GM18867 (cell line): ENCODE measurements around the gene NEDD4L.
"Not testable (repeated sequence)": the region's sequence is repeated elsewhere in the genome, so short reads cannot be mapped to it uniquely, and the experiment has no call there.

Source experiments
- ATAC-seq: cut with Tn5 transposase; IDR thresholded peaks from one replicate; pipeline ENCODE4 v1.9.1; 2021; ENCODE audit warnings: mild to moderate bottlenecking, moderate library complexity; ENCODE audit not compliant: unreplicated experiment

Gene NEDD4L

GRCh38 chr18:58144671-58145285 lies 100.8 kb downstream of the NEDD4L start:
- ATAC-seq, result no peak

- ATAC-seq, result no peak
These were observed 102.1 kb downstream of the NEDD4L start for GRCh38 chr18:58146099-58146498.

GRCh38 chr18:58148954-58149471 lies 105.0 kb downstream of the NEDD4L start:
- ATAC-seq, result peak; percentile 84

- no peak for ATAC-seq
These were observed 106.7 kb downstream of the NEDD4L start for GRCh38 chr18:58150772-58151171.

- no peak for ATAC-seq
These were observed 108.2 kb downstream of the NEDD4L start for GRCh38 chr18:58152216-58152615.

GRCh38 chr18:58152891-58153290 lies 108.9 kb downstream of the NEDD4L start:
- ATAC-seq, result no peak

GRCh38 chr18:58156516-58156915 lies 112.5 kb downstream of the NEDD4L start:
- no peak for ATAC-seq

- no peak for ATAC-seq
These were observed 113.2 kb downstream of the NEDD4L start for GRCh38 chr18:58157237-58157636.

- no peak for ATAC-seq
These were observed 114.0 kb downstream of the NEDD4L start for GRCh38 chr18:58158008-58158407.

GRCh38 chr18:58158459-58158858 lies 114.4 kb downstream of the NEDD4L start:
- no peak for ATAC-seq

- no peak for ATAC-seq
These were observed 117.6 kb downstream of the NEDD4L start for GRCh38 chr18:58161659-58162058.

GRCh38 chr18:58162127-58162526 lies 118.1 kb downstream of the NEDD4L start:
- no peak for ATAC-seq

- ATAC-seq, result no peak
These were observed 119.1 kb downstream of the NEDD4L start for GRCh38 chr18:58163004-58163590.

GRCh38 chr18:58166278-58166844 lies 122.3 kb downstream of the NEDD4L start:
- no peak for ATAC-seq

- no peak for ATAC-seq
These were observed 123.0 kb downstream of the NEDD4L start for GRCh38 chr18:58167073-58167472.

GRCh38 chr18:58168221-58168620 lies 124.2 kb downstream of the NEDD4L start:
- ATAC-seq, result no peak

- no peak for ATAC-seq
These were observed 125.0 kb downstream of the NEDD4L start for GRCh38 chr18:58168993-58169392.

- ATAC-seq, result no peak
These were observed 125.4 kb downstream of the NEDD4L start for GRCh38 chr18:58169472-58169871.

- not testable (repeated sequence) for ATAC-seq
These were observed 126.0 kb downstream of the NEDD4L start for GRCh38 chr18:58170036-58170435.

- ATAC-seq, result no peak
These were observed 128.0 kb downstream of the NEDD4L start for GRCh38 chr18:58172031-58172430.

GRCh38 chr18:58174285-58174684 lies 130.3 kb downstream of the NEDD4L start:
- no peak for ATAC-seq

- ATAC-seq, result peak; percentile 49
These were observed 131.2 kb downstream of the NEDD4L start for GRCh38 chr18:58175122-58175785.
